ENCODE measurements around the gene SYT6.

SYT6 gene

GRCh38 chr1:114154146-114154962 lies 685 bp upstream of the SYT6 start:
- DNase-seq: no peak

GRCh38 chr1:114152508-114153260 lies 985 bp downstream of the SYT6 start:
- DNase-seq: no peak

DNA sequence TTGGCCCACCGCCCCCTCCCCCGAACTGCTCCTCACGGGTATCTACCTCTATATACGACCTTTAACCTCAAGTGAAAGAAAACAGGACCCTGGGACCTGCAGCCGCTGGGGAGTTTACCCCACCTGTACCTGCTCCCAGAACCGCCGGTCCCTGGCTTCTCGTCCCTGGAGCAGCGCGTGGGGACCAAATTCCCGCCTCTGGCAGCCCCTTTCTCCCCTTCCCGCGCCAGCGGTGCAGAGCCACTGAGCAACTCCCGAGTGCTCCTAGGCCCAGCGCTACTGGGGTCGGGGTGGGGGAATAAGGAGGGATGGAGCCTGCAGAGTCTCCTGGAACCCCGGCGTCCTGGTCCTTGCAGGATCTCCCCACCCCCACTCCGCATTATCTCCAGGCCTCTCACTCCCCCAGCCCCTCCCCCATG lies 1.6 kb downstream of the SYT6 start:
- DNase-seq: no peak

GRCh38 chr1:114150016-114150415 lies 3.7 kb downstream of the SYT6 start:
- no peak for DNase-seq

DNA sequence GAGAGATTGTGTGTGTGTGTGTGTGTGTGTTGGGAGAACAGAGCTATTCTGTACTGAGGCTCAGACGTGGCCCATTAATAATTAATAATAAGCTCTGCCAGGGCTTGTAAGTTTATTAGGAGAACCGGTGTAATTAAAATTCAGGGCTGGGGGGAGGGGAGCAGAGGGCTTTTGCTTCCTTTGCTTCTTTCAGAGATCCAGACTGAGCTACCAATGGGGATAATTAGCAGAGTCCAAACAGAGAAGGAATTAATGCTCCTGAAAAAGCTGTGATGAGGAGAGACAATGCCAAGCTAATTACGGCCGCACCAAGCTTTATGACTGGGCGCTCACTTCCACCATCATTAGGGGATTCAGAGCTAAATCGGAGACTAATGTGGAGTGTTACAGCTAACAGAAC lies 4.5 kb downstream of the SYT6 start:
- DNase-seq: no peak

DNA sequence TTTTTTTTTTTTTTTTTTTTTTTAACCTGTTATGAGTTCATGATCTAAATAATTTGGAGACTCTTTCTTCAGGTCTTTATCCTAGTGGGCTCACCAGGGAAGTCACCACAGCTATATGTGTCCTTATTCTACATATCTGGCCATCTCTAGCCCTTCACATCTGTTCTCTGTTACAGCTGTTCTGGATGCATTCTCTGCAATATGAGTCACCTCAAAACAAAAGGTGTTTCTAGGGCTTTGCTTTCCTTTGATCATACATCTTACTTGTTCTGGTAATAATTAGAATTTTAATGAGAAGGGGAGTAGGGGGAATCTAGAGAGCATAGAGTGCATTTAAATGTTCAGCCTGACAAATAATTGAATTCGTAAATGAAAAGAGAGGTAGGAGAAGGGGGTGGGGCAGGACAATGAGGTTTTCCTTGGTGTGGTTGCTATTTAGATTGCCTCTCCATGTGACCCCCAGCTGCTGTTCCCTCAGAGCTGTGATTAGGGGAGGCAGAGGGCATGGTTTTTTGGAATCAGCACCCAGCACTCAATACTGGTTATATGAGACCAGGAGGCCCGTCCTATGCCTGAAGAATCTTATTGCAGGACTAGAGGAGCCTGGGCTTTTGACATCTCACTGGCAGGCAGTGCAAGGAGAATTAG lies 8.0 kb downstream of the SYT6 start:
- no peak for DNase-seq

DNA sequence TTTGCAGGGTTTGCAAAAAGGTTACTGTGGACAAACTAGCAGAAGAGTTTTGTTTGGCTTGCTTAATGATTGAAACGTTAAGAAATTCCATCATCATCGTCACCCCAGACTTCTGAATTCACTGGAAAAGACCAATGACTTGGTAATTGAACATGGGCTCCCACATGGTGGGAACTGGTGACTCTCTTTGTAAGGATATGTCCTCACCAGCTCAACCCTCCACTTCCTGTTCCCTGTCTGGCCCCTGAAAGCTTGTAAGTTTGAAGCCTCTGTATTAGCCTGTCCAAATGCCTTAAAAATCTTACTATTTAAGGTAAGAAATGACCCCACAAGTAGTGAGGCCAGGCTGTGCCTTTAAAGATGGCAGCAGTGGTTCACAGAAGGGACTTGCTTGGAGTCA lies 9.7 kb downstream of the SYT6 start:
- DNase-seq: no peak

DNA sequence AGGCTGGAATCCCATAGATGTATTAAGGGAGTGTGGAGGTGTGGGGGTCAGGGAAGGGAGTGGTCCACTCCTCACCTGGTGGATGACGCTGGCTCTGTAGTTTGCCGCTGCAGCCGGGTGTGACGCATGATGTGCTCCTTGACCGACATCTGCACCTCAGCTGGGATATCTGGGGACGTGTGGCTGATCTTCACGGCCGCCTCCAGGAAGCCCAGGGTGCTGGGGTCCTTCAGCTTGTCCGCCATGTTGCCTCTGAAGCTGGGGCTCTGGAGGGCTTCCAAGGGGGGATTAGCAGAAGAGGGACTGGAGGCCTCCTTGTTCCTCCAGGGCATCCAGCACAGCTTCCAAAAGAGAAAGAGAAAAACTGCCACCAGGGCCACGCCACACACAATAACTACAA lies 14.1 kb downstream of the SYT6 start:
- no peak for DNase-seq

DNA sequence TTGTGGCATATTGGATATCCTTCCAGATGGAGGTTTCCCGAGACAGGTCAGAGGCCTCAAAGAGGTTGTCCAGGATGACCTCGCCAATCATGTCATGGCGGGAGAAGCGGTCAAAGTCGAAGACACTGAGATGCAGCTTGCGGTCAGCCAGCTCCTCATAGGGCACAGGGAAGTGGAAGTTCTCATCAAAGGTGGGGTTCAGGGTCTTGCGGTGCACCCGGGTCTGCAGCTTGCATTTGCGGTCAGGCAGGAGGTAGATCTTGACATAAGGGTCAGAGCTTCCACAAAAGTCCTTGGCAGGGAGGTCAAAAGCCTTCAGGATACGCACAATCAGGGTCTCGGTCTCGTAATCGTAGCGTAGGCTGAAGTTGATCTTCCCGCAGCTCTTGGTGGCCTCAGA lies 16.2 kb downstream of the SYT6 start:
- DNase-seq: no peak

DNA sequence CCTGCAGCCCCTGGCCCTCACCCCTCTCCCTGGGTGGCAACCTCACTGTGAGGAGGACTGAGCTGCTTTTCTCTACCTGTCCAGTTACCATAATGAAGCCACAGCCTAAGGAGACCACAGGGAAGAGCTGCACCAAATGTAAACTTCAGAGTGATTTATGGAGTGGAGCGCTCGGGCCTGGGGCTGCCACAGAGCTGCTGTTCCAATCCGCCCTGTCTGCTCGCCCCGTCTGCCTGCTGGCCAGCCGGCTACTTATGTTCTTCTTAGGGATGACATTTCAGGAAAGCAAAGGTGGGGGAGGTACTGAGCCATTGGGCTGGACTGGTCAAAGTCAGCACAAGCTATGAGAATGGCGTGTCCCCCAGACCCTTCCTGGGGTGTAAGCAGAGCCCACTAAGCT lies 17.9 kb downstream of the SYT6 start:
- no peak for DNase-seq

- no peak for DNase-seq
Measured at GRCh38 chr1:114134518-114134917, 19.2 kb downstream of the SYT6 start.

DNA sequence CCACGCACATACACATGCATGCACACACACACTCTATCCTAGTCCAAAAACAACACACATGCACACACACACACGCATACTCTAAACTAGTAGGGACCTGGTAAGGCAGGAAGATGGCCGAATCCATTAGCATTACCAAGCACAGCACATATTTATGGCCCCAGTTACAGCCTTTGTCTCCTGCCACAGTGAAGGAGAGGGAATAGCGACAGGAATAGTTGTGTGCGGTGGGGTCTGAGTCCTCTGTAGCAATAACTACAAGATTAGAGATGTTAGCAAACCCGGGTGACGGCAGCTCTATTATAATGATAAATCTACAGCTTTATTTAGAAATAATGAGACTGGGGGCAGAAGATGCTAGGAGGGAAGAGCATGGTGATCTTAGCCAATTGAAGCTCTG lies 20.5 kb downstream of the SYT6 start:
- no peak for DNase-seq

GRCh38 chr1:114131526-114132220 lies 22.0 kb downstream of the SYT6 start:
- DNase-seq: no peak

DNA sequence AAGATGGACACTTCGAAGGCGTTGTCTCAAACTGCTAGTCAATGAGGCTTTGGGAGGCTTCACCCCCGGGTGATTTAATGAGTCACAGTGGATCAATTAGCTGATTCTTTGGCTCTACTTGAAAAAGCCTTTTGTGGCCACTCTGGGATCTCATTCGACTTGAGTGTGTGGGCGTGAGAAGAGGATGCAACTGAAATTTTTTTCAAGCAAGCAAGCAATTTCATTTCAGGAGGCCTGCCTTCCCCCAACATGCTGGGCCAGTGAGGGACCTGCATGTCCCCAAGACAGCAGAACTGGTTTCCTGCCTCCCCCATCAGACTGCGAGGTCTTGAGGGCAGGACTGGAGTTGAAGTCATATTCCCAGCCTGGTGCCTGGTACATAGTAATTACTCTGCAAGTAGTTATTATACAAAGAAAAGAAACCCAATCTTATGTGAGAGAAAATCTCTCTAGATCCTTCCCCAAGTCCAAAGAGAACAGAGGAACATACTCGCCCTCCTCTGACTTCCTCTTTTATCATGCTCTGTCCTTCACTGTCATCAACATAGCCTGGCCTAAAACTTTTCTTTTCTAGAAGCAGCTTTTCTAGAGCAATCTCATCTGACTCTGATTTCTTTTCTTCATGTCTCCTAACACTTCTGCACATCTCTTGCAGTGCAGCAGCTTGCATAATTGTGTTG lies 22.7 kb downstream of the SYT6 start:
- no peak for DNase-seq

GRCh38 chr1:114130213-114130612 lies 23.5 kb downstream of the SYT6 start:
- no peak for DNase-seq

- DNase-seq: no peak
Measured at GRCh38 chr1:114128293-114128692, 25.4 kb downstream of the SYT6 start.

- no peak for DNase-seq
Measured at GRCh38 chr1:114126261-114127095, 27.2 kb downstream of the SYT6 start.

GRCh38 chr1:114124644-114125043 lies 29.0 kb downstream of the SYT6 start:
- DNase-seq: no peak

GRCh38 chr1:114122941-114123618 lies 30.6 kb downstream of the SYT6 start:
- DNase-seq: no peak

GRCh38 chr1:114118351-114118990 lies 35.2 kb downstream of the SYT6 start:
- no peak for DNase-seq

- DNase-seq: no peak
Measured at GRCh38 chr1:114117654-114118053, 36.0 kb downstream of the SYT6 start.
